Heart left ventricle (tissue), 13 donors: ENCODE results near the gene ARHGEF7.

Source experiments
- POLR2A ChIP-seq, 2 donors: fragments of 450-650 bp; IDR thresholded peaks; one replicate each; pipeline ENCODE4 v1.6.1; 2017; ENCODE audit warnings: antibody characterized with exemption in 2 of 2, mild to moderate bottlenecking in 2 of 2, moderate library complexity in 2 of 2
- TF ChIP-seq, protein P1 (sequence below), 12 donors: fragments of 200-600 bp; sonication (generic) in 4 of 12; IDR thresholded peaks; one replicate each; pipeline versions ENCODE4 v1.5.0 to v1.8.0; 2018 to 2022; ENCODE audit warnings: antibody characterized with exemption in 12 of 12, mild to moderate bottlenecking in 5 of 12
- donor health status: ischemic (EF 13 %, LVEDD 7.1; RV severe dilation, severe dysfunction).
- donor health status: DM: no; HTN: yes; CAD: no.
- donor health status: DM: no; HTN: no; CAD: no.
- donor health status: ischemic (EF 25% LVEDD 6.9; RV normal size, moderate dysfunction).
- donor health status: ischemic (EF 25% LVEDD 5.7; RV mildly dilated, moderate dysfunction).
- donor health status: ischemic (EF 35%, LVEDD 5.7; RV mildly dilated, moderate dysfunction).
- donor health status: nonischemic (EF 11% LVEDD 7.7; RV severe dilation, severe dysfunction).
- donor health status: DM: yes; HTN: yes; CAD: no.
- donor health status: PGD.
- donor health status: ischemic (EF 29% LVEDD 5.4; RV normal size, mild dysfunction).
- donor health status: nonischemic (EF 23%, LVEDD 6.1; RV moderate dilation, normal function).

- no peak for TF ChIP-seq POLR2A (IDR thresholded peaks at IDR 0.05)
- TF ChIP-seq, protein P1, sequence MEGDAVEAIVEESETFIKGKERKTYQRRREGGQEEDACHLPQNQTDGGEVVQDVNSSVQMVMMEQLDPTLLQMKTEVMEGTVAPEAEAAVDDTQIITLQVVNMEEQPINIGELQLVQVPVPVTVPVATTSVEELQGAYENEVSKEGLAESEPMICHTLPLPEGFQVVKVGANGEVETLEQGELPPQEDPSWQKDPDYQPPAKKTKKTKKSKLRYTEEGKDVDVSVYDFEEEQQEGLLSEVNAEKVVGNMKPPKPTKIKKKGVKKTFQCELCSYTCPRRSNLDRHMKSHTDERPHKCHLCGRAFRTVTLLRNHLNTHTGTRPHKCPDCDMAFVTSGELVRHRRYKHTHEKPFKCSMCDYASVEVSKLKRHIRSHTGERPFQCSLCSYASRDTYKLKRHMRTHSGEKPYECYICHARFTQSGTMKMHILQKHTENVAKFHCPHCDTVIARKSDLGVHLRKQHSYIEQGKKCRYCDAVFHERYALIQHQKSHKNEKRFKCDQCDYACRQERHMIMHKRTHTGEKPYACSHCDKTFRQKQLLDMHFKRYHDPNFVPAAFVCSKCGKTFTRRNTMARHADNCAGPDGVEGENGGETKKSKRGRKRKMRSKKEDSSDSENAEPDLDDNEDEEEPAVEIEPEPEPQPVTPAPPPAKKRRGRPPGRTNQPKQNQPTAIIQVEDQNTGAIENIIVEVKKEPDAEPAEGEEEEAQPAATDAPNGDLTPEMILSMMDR (IDR thresholded peaks at IDR 0.05), result no peak
These were observed 50.3 kb downstream of the ARHGEF7 start for GRCh38 chr13:111165241-111166010.
